Ectodermal cell (in vitro differentiated cells): ENCODE results near the gene MRPL40.
"Not testable (repeated sequence)": the region's sequence is repeated elsewhere in the genome, so short reads cannot be mapped to it uniquely, and the experiment has no call there.

Source experiments
- H3K27ac ChIP-seq: 2 replicates; pipeline ENCODE4 v1.7.0; 2013; ENCODE audit warnings: mild to moderate bottlenecking, low read depth, low read length; ENCODE audit not compliant: insufficient read depth, poor library complexity, severe bottlenecking
- H3K27me3 ChIP-seq: 2 replicates; pipeline ENCODE4 v1.7.0; 2013; ENCODE audit warnings: mild to moderate bottlenecking, low read length; ENCODE audit not compliant: insufficient read depth, control insufficient read depth, poor library complexity, severe bottlenecking
- H3K36me3 ChIP-seq: one replicate; pipeline ENCODE4 v1.7.0; 2013; ENCODE audit warnings: low read length; ENCODE audit not compliant: control insufficient read depth, insufficient read depth
- H3K4me1 ChIP-seq: one replicate; pipeline ENCODE4 v1.7.0; 2013; ENCODE audit warnings: low read length; ENCODE audit not compliant: control insufficient read depth, insufficient read depth
- H3K4me3 ChIP-seq: 2 replicates; pipeline ENCODE4 v1.7.0; 2013; ENCODE audit warnings: low read depth, low read length, control low read depth; ENCODE audit not compliant: insufficient read depth
- H3K9me3 ChIP-seq: 2 replicates; pipeline ENCODE4 v1.7.0; 2013; ENCODE audit warnings: mild to moderate bottlenecking, low read length, moderate library complexity; ENCODE audit not compliant: control insufficient read depth
- WGBS, 2 experiments: methylation state at CpG; one replicate each; pipeline ENCODE4 v1.1.7; 2013; ENCODE audit warnings: missing lambda C conversion rate in 2 of 2; 5-methylcytosine and 5-hydroxymethylcytosine counted together

MRPL40 gene

DNA sequence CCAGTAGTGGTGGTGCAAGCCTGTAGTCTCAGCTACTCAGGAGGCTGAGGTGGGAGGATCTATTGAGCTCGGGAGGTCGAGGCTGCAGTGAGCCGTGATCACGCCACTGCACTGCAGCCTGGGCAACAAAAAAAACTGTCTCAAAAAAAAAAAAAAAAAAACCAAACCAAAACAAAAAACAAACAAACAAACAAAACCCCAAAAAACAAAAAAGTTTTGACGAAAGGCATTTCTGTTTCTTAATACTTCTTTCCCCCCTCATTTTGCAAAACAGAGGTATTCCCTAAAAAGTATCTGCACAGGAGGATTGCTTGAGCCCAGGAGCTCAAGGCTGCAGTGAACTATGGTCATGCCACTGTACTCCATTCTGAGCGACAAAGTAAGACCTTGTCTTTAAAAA, 12.0 kb upstream of the MRPL40 start:
- Histone ChIP-seq H3K4me3 (no peak overlapping the region), H3K27ac (no peak overlapping the region), H3K9me3 (no peaks in the 10 kb centered on the region), H3K4me1 (peaks cover 6% of the 10 kb centered on the region), H3K36me3 (no peaks in the 10 kb centered on the region), H3K27me3 (no peaks in the 10 kb centered on the region)
- 88 to 93% methylated on average over 6 of the region's 6 CpGs for whole genome bisulfite sequencing, 2 experiments

DNA sequence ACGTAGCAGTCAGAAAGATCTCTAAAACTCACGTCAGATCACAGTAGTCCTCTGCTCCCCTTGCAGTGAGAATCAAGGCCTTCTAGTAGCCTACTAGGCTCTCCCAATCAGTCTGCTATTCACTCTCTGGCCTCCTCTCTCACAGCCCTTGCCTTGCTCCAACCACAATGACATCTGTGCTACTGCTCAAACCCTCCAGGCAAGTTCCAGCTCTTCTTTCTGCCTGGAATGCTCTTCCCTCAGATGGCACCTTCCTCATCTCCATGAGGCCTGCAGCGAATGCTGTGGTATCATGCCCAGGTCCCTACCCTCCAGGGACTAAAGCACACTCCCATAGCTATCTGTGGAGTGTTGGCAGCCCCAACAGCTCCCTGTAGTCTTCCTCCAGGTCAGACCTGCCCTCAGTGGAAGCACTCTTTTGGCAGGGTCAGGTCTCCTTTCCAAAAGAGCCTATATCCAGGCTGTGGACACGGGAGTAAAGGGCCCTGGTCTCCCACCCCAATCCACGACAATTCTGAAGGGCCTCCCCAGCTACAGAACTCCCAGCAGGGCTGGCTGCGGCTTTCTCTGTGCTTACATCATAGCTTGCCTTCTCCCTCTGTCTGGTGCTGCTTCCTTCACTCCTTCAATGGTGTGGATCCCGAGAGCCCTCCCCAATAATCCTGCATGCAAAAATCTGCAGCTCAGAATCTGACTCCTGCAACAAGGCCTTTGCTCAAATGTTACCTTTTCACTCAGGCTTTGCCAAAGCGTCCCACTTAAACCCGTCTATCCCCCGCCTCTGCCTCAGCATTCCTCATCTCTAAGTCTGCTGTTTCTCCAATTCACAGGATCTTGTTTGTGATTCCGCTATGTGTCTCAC, 9.7 kb upstream of the MRPL40 start:
- WGBS, 2 experiments = 78% methylated on average over 11 of the region's 11 CpGs
- no peaks in the 10 kb centered on the region for H3K27me3 ChIP-seq
- H3K4me1 ChIP-seq = peaks cover 6% of the 10 kb centered on the region
- H3K9me3 ChIP-seq = no peaks in the 10 kb centered on the region
- no peak overlapping the region for H3K4me3 ChIP-seq
- H3K27ac ChIP-seq = no peak overlapping the region
- no peaks in the 10 kb centered on the region for H3K36me3 ChIP-seq

DNA sequence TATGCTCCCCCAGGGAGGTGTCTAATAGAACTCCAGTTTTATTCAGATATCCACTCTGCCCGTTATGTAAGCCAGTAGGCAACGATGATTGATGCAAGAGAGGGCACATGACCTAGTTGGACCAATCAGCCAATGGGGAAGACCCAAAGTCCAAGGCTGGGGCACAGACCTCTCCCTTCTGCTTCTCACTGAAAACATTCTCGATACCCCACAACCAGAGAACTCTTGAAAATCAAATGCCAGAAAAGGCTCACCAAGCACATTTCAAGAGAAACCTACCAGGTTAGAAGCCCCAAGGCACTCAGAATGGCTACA, 8.2 kb upstream of the MRPL40 start:
- Histone ChIP-seq H3K9me3 (no peaks in the 10 kb centered on the region), H3K4me1 (peaks cover 6% of the 10 kb centered on the region), H3K4me3 (no peak overlapping the region), H3K36me3 (no peaks in the 10 kb centered on the region), H3K27ac (no peak overlapping the region), H3K27me3 (no peaks in the 10 kb centered on the region)
- 94 to 95% methylated on average over 3 of the region's 3 CpGs for WGBS, 2 experiments

DNA sequence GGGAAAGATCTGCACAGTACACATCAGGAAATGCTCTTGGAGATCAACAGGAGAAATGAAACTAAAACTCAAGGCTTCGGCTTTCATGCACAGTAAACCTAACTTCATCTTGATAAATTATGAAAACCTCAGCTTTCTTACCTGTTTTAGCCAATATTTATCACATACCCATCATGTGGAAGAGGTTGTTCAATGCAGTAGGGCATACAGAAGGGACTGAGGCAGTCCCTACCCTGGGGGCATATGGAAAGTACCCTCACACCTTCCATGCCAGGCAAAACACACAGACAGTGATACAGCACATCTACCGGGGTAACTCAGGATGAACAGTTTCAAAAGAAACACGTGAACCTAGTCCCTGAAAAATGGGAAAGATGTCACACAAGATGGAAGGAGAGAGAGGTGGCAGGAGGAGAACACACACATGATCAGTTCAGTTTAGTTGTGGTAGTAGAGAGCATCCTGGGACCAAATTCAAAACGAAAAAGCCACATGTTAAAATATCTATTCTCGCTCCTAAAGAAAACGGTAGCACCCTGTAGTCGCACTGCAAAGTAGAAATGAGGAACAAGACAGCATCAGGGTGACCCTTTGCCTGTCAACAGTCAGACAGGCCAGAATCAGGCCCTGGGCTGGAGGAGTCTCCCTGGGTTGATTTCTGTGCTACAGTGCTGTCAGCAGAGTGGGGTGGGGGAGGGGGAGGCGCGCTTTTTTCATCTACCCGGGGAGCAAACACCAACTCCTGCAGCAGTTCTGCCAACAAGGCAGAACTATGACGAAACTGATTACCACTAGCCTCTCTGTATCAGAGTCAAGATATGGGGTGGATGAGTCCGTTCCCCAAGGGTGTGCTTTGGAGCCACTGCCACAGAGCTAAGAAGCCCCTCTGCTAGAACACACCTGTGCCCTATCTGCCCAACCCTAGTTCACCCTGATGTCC, 2.1 kb upstream of the MRPL40 start:
- Histone ChIP-seq H3K4me1 (peaks cover 6% of the 10 kb centered on the region), H3K9me3 (no peaks in the 10 kb centered on the region), H3K27ac (peak overlapping the region; percentile 69), H3K36me3 (peaks cover 8% of the 10 kb centered on the region), H3K4me3 (peak overlapping the region; percentile 95), H3K27me3 (no peaks in the 10 kb centered on the region)
- 45 to 48% methylated on average over 12 of the region's 12 CpGs for WGBS, 2 experiments

DNA sequence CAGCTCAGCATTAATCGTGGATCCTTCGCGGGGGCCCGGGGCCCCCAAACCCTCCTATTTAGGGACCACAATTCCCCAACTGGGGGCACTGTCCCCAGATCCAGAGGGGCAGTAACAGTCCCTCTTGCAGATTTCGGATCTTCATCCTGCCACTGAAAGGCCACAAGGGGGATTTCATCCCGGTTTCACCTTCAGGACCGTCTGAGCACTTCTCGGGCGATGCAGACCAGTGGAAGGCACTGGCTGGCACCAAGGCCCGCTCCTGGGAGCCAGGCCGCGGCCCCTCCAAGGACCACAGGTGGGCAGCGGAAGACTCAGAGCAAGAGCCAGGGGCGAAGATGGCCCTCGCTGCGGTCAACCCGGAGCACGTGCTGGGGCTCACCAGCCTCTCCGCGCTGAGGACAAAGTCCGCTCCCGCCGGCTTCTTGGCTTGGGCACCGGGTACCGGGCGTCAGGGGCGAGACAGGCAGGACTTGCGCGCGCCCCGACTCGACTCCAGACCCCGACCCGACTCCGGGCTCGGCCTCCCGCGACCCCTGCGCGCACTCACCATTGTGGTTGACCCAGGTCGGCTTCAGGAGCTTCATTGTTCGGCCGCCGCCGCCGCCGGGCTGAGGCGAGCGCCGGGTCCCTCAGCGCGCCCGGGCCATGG, 1.3 kb upstream of the MRPL40 start:
- Histone ChIP-seq H3K27me3 (no peaks in the 10 kb centered on the region), H3K4me3 (peak overlapping the region; percentile 95), H3K9me3 (no peaks in the 10 kb centered on the region), H3K4me1 (peaks cover 6% of the 10 kb centered on the region), H3K27ac (peak overlapping the region; percentile 69), H3K36me3 (peaks cover 14% of the 10 kb centered on the region)
- 1% methylated on average over 53 of the region's 53 CpGs for WGBS, 2 experiments

DNA sequence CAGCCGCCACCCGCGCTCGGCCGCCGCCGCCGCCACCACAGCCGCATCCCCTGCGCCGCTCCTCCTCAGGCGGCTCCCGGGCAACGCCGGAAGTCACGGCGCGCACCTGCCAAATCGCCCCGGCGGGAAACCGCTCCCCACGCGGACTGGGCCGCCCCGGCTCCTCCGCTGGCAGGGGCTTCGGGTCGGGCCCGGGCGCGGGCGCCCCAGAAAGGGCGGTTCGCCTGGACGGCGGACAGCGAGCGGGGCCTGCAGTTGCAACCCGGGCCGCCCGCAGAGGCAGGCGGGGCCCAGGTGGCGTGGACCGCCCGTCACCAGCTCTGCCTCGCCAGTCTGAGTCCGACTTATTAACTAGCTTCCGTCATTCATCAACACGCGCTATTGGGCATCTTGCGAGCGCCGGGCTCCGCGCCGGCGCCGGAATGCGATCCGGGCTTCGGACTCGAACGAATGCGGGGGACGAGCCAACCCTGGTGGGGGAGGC, 654 bp upstream of the MRPL40 start, which contains the start of gene HIRA:
TSS of gene HIRA (minus strand) at position 85 of the 484 bp plus-strand sequence. CDS start 257 bp downstream, outside the sequence.
- H3K4me3 ChIP-seq = peak within 1 kb of the TSS; percentile 95
- peak within 1 kb of the TSS; percentile 89 for H3K27ac ChIP-seq
- H3K27me3 ChIP-seq = no peaks in the 10 kb centered on the region
- no peaks in the 10 kb centered on the region for H3K9me3 ChIP-seq
- H3K36me3 ChIP-seq = peaks cover 14% of the 10 kb centered on the region
- 0% methylated on average over 66 of the region's 66 CpGs for WGBS, 2 experiments
- peaks cover 6% of the 10 kb centered on the region for H3K4me1 ChIP-seq

DNA sequence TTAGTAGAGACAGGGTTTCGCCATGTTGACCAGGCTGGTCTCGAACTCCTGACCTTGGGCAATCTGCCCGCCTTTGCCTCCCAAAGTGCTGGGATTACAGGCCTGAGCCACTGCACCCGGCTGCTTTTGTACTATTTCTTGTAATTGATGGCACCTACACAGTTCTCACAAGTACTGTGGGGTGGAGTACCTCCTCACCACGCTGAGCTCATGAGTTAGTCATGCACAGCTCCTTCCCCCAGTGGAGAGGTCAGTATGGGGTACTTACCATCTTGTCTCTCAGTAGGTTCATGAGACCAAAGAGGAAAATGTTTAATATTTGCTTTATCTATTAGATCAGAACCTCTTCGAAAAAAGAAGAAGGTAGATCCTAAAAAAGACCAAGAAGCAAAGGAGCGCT, 2.1 kb downstream of the MRPL40 start:
- Histone ChIP-seq H3K4me3 (no peak overlapping the region), H3K4me1 (peaks cover 6% of the 10 kb centered on the region), H3K9me3 (no peaks in the 10 kb centered on the region), H3K27me3 (no peaks in the 10 kb centered on the region), H3K27ac (no peak overlapping the region), H3K36me3 (peaks cover 14% of the 10 kb centered on the region)
- 96 to 97% methylated on average over 7 of the region's 7 CpGs for WGBS, 2 experiments

DNA sequence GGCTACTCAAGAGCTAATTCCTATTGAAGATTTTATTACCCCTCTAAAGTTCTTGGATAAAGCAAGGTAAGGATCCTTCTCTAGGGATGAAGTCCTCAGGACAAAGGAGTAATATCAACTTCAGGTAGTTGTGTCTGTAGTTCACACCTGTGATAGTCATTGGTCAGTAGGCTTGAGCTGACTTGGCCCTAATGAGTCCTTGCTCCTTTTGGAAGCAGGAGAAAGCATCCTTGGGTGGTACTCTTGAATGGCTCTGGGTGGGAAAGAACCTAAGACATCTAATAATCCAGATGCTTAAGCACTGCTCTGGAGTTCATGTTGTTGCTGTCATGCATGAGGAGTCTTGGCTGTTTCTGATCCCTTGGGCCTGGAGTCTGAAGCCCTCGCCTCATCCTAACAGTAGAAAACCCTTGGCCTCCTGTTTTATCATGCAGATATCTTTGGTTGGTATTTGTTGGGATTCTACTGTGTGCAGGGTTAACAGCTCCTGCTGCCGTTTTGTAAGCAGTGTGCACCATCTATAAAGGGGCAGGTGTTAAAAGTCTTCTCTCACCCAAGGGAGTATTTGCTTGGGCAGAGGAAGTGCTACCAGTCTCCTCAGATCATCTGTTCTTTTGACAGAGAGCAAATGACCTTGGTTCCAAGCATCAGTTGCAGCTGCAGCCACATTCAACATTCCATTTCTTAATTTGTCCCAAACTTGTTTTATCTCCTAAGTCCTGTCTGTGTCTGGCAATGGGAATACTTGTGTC, 2.7 kb downstream of the MRPL40 start:
- Histone ChIP-seq H3K4me1 (peaks cover 2% of the 10 kb centered on the region), H3K9me3 (no peaks in the 10 kb centered on the region), H3K27me3 (no peaks in the 10 kb centered on the region), H3K4me3 (no peak overlapping the region), H3K27ac (no peak overlapping the region), H3K36me3 (peaks cover 14% of the 10 kb centered on the region)
- 85 to 92% methylated on average over 2 of the region's 2 CpGs for WGBS, 2 experiments

DNA sequence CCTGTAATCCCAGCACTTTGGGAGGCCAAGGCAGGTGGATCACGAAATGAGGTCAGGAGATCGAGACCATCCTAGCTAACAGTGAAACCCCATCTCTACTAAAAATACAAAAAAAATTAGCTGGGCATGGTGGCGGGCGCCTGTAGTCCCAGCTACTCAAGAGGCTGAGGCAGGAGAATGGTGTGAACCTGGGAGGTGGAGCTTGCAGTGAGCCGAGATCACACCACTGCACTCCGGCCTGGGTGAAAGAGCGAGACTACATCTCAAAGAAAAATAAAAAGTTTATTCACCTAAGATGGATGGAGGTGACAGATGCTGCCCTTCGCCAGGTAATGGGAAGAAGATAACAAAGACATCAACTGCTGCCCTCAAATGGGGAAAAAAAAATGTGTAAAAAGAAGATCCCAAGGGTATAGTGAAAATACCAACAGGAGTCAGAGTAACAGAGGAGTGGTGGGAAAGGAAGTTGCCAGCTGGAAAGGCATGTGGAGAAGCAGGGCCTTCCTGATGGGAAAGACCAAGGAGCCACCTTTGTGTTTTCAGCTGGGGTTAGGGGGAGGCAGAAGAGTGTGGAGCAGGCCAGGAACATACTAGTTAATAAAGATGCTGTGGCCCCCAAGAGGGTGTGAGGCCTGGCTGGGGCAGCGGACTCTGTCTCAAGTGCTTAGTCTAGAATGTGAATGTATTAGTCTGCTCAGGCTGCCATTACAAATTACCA, 4.3 kb downstream of the MRPL40 start:
- H3K27ac ChIP-seq, H3K9me3 ChIP-seq, H3K4me1 ChIP-seq, H3K27me3 ChIP-seq, H3K4me3 ChIP-seq: not testable (repeated sequence)
- WGBS, 2 experiments = 90 to 96% methylated on average over 8 to 9 of the region's 9 CpGs
- peaks cover 14% of the 10 kb centered on the region for H3K36me3 ChIP-seq
